Right lobe of liver (tissue), 4 donors: ENCODE results near the gene TRIO.

Experiments used
- CTCF ChIP-seq, 4 donors: fragments of 200-600 bp in 3 of 4; fragments of 450-650 bp in 1 of 4; IDR thresholded peaks; one replicate each; pipeline versions ENCODE4 v1.5.1 to v1.8.0; 2016 to 2022; ENCODE audit warnings: antibody characterized with exemption in 4 of 4, mild to moderate bottlenecking in 2 of 4
- POLR2A ChIP-seq: fragments of 450-650 bp; IDR thresholded peaks from one replicate; pipeline ENCODE4 v1.6.1; 2017; ENCODE audit warnings: antibody characterized with exemption, mild to moderate bottlenecking
- donor health status: DM: no; HTN: no; CAD: no.
- donor health status: DM: no; HTN: no; CAD: no.
- donor health status: DM: no; HTN: yes; CAD: no.

DNA sequence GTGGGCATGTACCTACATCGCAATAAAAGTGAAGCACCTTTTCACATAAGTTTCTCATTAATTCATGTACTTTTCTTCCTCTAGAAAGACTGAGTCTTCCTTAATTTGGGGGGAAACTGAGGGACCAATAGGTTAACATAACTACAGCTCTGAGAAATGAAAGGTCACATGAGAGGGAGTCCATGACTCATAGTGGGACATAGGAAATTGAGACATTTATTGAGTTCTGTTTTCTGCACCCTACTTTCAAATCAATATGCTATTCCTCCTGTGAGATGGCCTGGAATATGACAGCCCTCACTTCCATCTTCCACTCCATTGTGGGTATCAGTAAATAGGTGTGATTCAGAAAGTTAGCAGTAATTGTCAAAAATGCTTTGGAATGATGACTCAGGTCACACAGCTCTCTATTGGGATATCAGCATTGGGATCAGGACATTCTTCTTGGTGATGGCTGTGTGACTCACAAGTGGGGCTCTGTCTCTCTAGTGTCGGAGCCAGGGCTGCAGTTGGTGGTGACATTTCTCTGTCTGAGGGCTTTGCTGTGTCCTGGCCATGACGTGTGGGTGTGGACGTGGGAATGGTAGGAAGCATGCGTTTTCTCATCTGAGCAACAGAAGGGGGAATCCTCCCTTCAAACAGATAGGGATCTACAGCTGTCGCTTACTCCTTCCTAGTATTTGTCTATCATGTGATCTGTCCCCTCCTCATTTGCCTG lies 125.0 kb downstream of the TRIO start:
- TF ChIP-seq CTCF (IDR thresholded peaks at IDR 0.05) (no peak), POLR2A (no peak)
